Measurements from ENCODE around the gene ADGRF5.

Gene ADGRF5

DNA sequence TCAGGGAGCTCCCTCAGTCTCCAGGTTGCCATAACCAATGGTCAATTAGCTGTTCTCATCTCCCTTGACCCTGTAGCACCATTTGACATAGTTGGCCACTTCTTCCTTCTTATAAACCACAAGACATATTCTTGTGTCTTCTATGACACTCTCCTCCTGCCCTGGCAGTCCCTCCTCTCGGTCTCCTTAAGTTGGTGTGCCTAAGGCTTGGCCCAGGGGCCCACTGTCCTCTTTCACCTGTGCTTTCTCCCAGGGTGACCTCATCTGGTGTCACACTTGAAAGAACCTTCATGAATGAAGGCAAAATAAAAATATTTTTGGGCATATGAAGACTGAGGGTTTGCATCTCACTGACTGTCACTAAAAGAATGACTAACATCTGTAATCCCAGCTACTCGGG, 9.7 kb upstream of the ADGRF5 start:
- no peak for TF ChIP-seq CTCF (IDR thresholded peaks at IDR 0.05; ENCODE audit: low read depth, low read length)
- DNase-seq (ENCODE audit: extremely low read depth, low read depth), result no peak

DNA sequence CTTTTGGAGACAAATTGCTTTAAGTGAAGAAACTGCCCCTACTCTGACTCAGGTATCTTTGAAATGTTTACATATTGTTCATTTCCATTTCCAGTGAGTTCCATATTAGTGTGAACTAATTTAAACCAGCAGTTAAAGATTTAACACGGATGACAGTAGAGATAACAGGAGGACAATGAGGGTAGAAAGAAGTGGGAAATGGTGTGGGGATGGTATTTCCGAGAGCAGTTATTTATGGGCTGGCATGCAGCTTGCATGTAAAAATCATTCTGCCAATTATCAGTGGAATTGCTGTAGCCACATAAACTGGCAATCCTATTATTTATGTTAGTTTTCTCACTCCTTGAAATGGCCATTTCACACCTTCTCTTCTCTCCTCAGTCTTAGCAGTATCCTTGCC, 8.6 kb upstream of the ADGRF5 start:
- no peak for TF ChIP-seq CTCF (IDR thresholded peaks at IDR 0.05; ENCODE audit: low read depth, low read length)
- DNase-seq (ENCODE audit: extremely low read depth, low read depth), result no peak

DNA sequence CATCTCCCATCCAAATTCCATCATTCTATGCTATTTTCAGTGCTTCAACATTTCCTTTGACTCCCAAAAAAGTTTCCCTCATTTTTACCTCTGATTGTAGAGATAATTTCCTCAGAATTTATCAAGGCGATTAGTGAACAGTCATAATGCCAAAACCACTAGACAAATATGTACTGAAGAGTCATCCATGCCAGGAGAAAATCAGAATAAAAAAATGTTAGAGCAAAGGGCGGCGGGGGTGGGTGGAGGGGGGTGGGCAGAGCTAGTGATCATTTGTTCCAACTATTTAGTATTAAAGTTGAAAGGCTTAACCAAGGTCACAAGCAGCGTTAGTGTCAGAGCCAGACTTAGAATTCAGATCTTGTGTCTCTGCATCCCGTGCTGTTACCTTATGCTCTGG, 5.3 kb upstream of the ADGRF5 start:
- no peak for DNase-seq (ENCODE audit: extremely low read depth, low read depth)
- TF ChIP-seq CTCF (IDR thresholded peaks at IDR 0.05; ENCODE audit: low read depth, low read length), result no peak

DNA sequence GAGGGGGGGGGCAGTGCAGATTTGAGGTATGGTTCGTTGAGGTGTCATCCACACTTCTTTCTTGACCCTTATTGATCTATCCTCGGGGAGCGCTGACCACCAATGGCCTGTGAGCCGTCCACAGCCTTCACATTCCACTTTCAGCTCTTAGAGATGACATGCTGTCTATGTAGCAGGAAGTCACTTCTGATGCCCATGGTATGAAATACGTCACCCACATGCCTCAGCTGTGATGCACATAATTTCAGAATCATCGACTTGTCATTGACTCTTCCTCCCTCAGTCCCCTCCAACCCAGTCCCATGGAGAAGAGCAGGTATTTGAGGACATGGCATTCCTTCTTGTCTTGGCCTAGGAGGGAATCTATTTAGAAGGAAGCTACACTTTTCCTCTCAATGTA, 4.7 kb upstream of the ADGRF5 start:
- no peak for TF ChIP-seq CTCF (IDR thresholded peaks at IDR 0.05; ENCODE audit: low read depth, low read length)
- DNase-seq (ENCODE audit: extremely low read depth, low read depth), result no peak

GRCh38 chr6:46925563-46926253, 4.0 kb upstream of the ADGRF5 start:
- peak; percentile 18 for DNase-seq (ENCODE audit: extremely low read depth, low read depth)
- TF ChIP-seq CTCF (IDR thresholded peaks at IDR 0.05; ENCODE audit: low read depth, low read length), result no peak

- no peak for DNase-seq (ENCODE audit: extremely low read depth, low read depth)
- TF ChIP-seq CTCF (IDR thresholded peaks at IDR 0.05; ENCODE audit: low read depth, low read length), result no peak
Observed at GRCh38 chr6:46923476-46923875, 1.7 kb upstream of the ADGRF5 start.

- no peak for TF ChIP-seq CTCF (IDR thresholded peaks at IDR 0.05; ENCODE audit: low read depth, low read length)
- DNase-seq (ENCODE audit: extremely low read depth, low read depth), result no peak
Observed at GRCh38 chr6:46921059-46921458, 679 bp downstream of the ADGRF5 start.
